GM12878 (cell line): Measurements from ENCODE around the gene SACM1L. TPM values are rescaled to one million over a fixed set of nuclear protein-coding genes. Genes with fewer than 3 reads are reported as not detected.

Experiments used
- BRCA1 ChIP-seq: IDR thresholded peaks from 2 replicates; pipeline ENCODE4 v1.6.1; 2011; ENCODE audit warnings: low read depth, low read length, improper control_type of control experiment
- CEBPZ ChIP-seq: fragments of 150-350 bp; IDR thresholded peaks from 2 replicates; pipeline ENCODE4 v1.6.1; 2016; ENCODE audit warnings: low read depth, low read length
- CHD4 ChIP-seq: fragments of 200-600 bp; sonication (generic); IDR thresholded peaks from 2 replicates; pipeline ENCODE4 v1.6.1; 2016; ENCODE audit warnings: mild to moderate bottlenecking
- EP300 ChIP-seq, 2 experiments: fragments of 150-350 bp in 1 of 2; IDR thresholded peaks; 2 replicates each; pipeline ENCODE4 v1.6.1; 2011 to 2012; ENCODE audit warnings: low read depth in 2 of 2, low read length in 2 of 2, borderline replicate concordance in 1 of 2, improper control_type of control experiment in 1 of 2, inconsistent platforms in 1 of 2; ENCODE audit not compliant: control insufficient read depth in 1 of 2
- HSF1 ChIP-seq: fragments of 150-350 bp; IDR thresholded peaks from 2 replicates; pipeline ENCODE4 v1.6.1; 2014; ENCODE audit warnings: mild to moderate bottlenecking, low read depth, low read length
- KDM1A ChIP-seq: fragments of 200-600 bp; sonication (generic); IDR thresholded peaks from 2 replicates; pipeline ENCODE4 v1.6.1; 2016; ENCODE audit warnings: borderline replicate concordance
- NFXL1 ChIP-seq: fragments of 450-650 bp; IDR thresholded peaks from 2 replicates; pipeline ENCODE4 v1.6.1; 2017; ENCODE audit warnings: antibody characterized with exemption, mild to moderate bottlenecking, borderline replicate concordance
- POLR2AphosphoS5 ChIP-seq: IDR thresholded peaks from 2 replicates; pipeline ENCODE4 v1.6.1; 2011; ENCODE audit warnings: mild to moderate bottlenecking, low read length, inconsistent platforms
- RAD51 ChIP-seq: fragments of 450-650 bp; IDR thresholded peaks from 2 replicates; pipeline ENCODE4 v1.6.1; 2016; ENCODE audit warnings: moderate library complexity, mild to moderate bottlenecking, inconsistent platforms
- REST ChIP-seq: IDR thresholded peaks from 2 replicates; pipeline ENCODE4 v1.6.1; 2012; ENCODE audit warnings: mild to moderate bottlenecking, low read depth, low read length
- TARDBP ChIP-seq: IDR thresholded peaks from 2 replicates; pipeline ENCODE4 v1.6.1; 2016; ENCODE audit warnings: borderline replicate concordance
- ZBTB40 ChIP-seq: fragments of 450-650 bp; IDR thresholded peaks from 2 replicates; pipeline ENCODE4 v1.6.1; 2016; ENCODE audit warnings: mild to moderate bottlenecking, moderate library complexity, borderline replicate concordance
- ZNF274 ChIP-seq: IDR thresholded peaks from one replicate; pipeline ENCODE4 v1.8.0; 2011; ENCODE audit not compliant: insufficient read length, insufficient read depth
- polyA plus RNA-seq, 11 experiments: library from polyadenylated mRNA; depleted of rRNA in 4 of 11; unstranded in 6 of 11; stranded (reverse) in 5 of 11; fragments of >200 nt; fragmentation: Nextera tagmentation in 4 of 11; fragmentation: Illumina TruSeq in 1 of 11; extraction: Ambion mirVana in 4 of 11; extraction: Trizol in 1 of 11; gene quantifications; 1 replicate in 1 of 11; 2 replicates in 10 of 11; pipeline versions ENCODE4 v1.2.1 to v1.2.3, GENCODE V29; 2011 to 2016; ENCODE audit warnings: inconsistent platforms in 2 of 11, missing spikeins in 2 of 11, low read depth in 1 of 11
- total RNA-seq, 4 experiments: library from RNA; depleted of rRNA in 3 of 4; stranded (reverse); fragments of >200 nt in 3 of 4; fragmentation: Illumina TruSeq in 1 of 4; extraction: Trizol in 1 of 4; gene quantifications; 2 replicates each; pipeline versions ENCODE4 v1.2.1 to v1.2.3, GENCODE V29; 2013 to 2021

SACM1L gene
- total and polyA plus RNA-seq, 10 of the 15 experiments (the other 5 are each of a cell fraction or from before 2014, with no cell fraction given) = 16.5 to 48.3 (median 28.9) TPM

GRCh38 chr3:45666757-45667431, 22.3 kb upstream of the SACM1L start (continued):
- TF ChIP-seq CEBPZ (no peak), REST (no peak), BRCA1 (no peak), POLR2AphosphoS5 (no peak), HSF1 (no peak), RAD51 (no peak), NFXL1 (no peak), ZNF274 (no peak), ZBTB40 (no peak), CHD4 (no peak), EP300 (IDR thresholded peaks at IDR 0.05; ENCODE audit: borderline replicate concordance in 1 of 2, control insufficient read depth in 1 of 2, low read depth in 2 of 2, low read length in 2 of 2) (no peak), TARDBP (no peak), KDM1A (no peak)
- TF ChIP-seq, all 136 proteins: peak for 0
